ENCODE results near the gene MTNR1A. TPM values are rescaled to one million over a fixed set of nuclear protein-coding genes. Genes with fewer than 3 reads are reported as not detected.

Gene MTNR1A
- total RNA-seq, 2 experiments from 2014 or later = not detected

DNA sequence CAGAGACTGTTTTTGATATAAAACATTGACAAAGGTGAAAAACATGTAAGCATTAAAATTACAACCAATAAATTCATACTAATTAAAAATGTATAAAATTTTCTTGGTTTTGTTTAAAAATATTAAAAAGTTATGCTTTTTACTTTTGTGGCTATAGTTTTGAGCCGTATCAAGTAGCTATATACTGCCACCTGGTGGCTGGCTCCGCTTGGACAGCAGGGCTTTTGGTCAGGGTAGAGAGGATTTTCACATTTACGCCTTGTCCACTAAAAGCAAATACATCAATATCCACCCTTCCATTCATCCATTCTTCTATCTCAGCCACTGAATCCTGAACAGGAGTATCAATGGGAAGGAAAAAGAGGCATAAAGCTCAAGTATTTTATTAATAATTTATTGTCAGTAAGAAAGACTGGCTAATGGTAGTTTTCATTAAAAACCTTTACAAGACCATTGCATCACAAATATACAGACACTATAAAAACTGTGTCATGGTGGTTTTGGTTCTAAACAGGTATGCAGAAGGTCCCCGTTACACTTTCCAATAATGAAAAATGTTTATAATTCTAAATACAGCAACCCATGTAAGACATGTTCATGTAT is 32.1 kb upstream of the MTNR1A start:
- H3K9me3 Mint-ChIP-seq = peaks cover under 1% of the 10 kb centered on the region
- DNase-seq = peak; percentile 67
- H3K27ac Mint-ChIP-seq = no peak overlapping the region
- intact Hi-C loops (cut with micrococcal nuclease) = loop anchor here (1.0 kb wide), 2 partner anchors 290 to 519 kb away; no protein-coding TSS in a partner anchor
- ChIA-PET CTCF (interaction anchor here (0.8 to 2.3 kb wide), 18 partner anchors 10 to 550 kb away, joined by 3 to 26 read pairs (median 3); no protein-coding TSS in a partner anchor), POLR2A (no interaction called here)
- H3K36me3 Mint-ChIP-seq = no peaks in the 10 kb centered on the region
- peaks cover 2% of the 10 kb centered on the region for H3K27me3 Mint-ChIP-seq
- H3K4me1 Mint-ChIP-seq (ENCODE audit: low read depth) = no peaks in the 10 kb centered on the region
- no peak overlapping the region for H3K4me3 Mint-ChIP-seq

DNA sequence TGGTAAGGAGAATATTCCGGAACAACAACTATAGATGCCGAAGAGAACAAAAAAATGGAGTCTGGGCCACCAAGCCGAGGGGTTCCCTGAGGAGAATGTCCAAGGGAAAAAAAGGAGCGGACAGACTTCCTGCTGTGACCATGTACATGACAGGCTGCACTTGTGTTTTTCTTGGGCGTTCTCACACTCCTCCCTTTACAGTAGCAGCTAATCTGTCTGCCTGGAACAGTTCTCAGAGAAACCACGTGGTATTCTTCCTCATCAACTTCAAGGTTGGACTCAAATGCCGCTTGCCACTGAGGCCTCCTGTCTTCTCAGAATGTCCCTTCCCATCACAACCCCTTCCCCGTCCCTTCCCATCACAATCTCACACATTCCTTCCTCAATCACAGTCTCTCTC is 30.8 kb upstream of the MTNR1A start:
- Mint-ChIP-seq H3K4me3 (no peak overlapping the region), H3K27me3 (peaks cover 2% of the 10 kb centered on the region), H3K27ac (no peak overlapping the region), H3K4me1 (ENCODE audit: low read depth) (no peaks in the 10 kb centered on the region), H3K9me3 (peaks cover 6% of the 10 kb centered on the region), H3K36me3 (no peaks in the 10 kb centered on the region)
- intact Hi-C loops (cut with micrococcal nuclease) = no loop called here
- ChIA-PET CTCF (interaction anchor here (1.0 to 1.7 kb wide), 5 partner anchors 114 to 519 kb away, joined by 3 to 26 read pairs (median 5); no protein-coding TSS in a partner anchor), POLR2A (no interaction called here)
- no peak for DNase-seq

DNA sequence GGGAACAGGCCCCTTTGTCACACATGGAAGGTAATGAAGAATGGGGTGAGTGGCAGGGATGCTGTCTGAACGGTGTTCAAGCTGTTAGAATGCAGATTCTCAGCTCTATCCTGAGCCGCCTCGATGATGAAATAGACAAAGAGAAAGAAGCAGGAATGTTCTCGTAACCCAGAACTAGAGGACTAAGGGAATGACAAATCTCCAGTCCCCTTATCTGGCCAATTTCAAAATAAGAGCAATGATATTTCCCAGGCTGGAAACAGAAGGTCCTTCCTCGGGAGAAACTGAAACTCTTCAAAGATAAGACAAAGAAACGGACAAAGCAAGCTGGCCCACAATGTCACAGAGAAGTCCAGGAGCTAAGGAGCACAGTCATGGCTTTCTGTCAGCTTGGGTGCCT is 29.5 kb upstream of the MTNR1A start:
- ChIA-PET POLR2A (interaction anchor here (0.6 kb wide), 1 partner anchor 80 kb away, joined by 3 read pairs; no protein-coding TSS in a partner anchor), CTCF (no interaction called here)
- no peak overlapping the region for H3K4me3 Mint-ChIP-seq
- no peaks in the 10 kb centered on the region for H3K4me1 Mint-ChIP-seq (ENCODE audit: low read depth)
- no peak for DNase-seq
- peaks cover 2% of the 10 kb centered on the region for H3K27me3 Mint-ChIP-seq
- H3K9me3 Mint-ChIP-seq = peaks cover 6% of the 10 kb centered on the region
- H3K36me3 Mint-ChIP-seq = no peaks in the 10 kb centered on the region
- intact Hi-C loops (cut with micrococcal nuclease) = no loop called here
- no peak overlapping the region for H3K27ac Mint-ChIP-seq

DNA sequence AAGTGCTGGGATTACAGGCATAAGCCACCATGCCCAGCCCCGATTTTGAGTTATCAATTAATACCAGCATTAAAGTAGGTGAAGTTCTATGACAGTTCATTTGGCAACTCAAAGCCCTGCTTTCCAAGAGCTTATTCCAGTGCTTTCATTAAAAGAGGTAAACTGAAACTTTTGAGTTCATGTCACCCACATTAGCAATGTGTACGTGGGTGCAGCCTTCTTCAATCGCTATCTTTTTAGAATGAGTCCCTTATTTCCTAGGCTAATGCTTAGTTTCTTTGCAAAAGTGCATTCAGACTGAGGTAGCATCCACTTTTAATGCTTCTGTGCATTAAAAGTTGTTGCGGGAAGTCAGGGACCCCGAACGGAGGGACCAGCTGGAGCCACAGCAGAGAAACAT is 26.1 kb upstream of the MTNR1A start:
- POLR2A ChIA-PET = no interaction called here
- H3K27ac Mint-ChIP-seq = no peak overlapping the region
- no peaks in the 10 kb centered on the region for H3K4me1 Mint-ChIP-seq (ENCODE audit: low read depth)
- peaks cover 6% of the 10 kb centered on the region for H3K9me3 Mint-ChIP-seq
- no peaks in the 10 kb centered on the region for H3K27me3 Mint-ChIP-seq
- intact Hi-C loops (cut with micrococcal nuclease) = no loop called here
- CTCF ChIA-PET = no interaction called here
- H3K4me3 Mint-ChIP-seq = no peak overlapping the region
- DNase-seq = no peak
- no peaks in the 10 kb centered on the region for H3K36me3 Mint-ChIP-seq

DNA sequence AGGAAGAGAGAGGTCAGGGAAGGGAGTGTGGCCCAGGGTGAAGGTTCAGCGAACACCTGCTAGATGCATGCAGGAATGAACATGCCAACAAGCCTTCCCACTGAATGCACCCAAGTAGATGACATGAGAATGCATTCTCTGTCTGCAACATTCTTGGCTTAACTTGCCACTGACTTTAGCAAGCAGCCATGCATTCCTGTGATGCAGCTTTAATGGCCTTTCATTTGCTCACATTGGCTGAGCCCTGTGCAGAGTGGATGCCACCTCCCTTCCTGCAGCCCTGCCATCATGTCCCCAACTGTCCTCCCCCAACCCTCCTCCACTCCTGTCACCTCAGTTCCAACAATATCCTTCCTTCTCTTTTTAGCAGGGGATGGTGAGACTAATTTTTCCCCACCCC is 25.3 kb upstream of the MTNR1A start:
- no peaks in the 10 kb centered on the region for H3K27me3 Mint-ChIP-seq
- H3K4me1 Mint-ChIP-seq (ENCODE audit: low read depth) = no peaks in the 10 kb centered on the region
- no peak for DNase-seq
- H3K9me3 Mint-ChIP-seq = peaks cover 6% of the 10 kb centered on the region
- no peak overlapping the region for H3K4me3 Mint-ChIP-seq
- ChIA-PET CTCF (no interaction called here), POLR2A (no interaction called here)
- no peaks in the 10 kb centered on the region for H3K36me3 Mint-ChIP-seq
- no peak overlapping the region for H3K27ac Mint-ChIP-seq
- intact Hi-C loops (cut with micrococcal nuclease) = no loop called here

DNA sequence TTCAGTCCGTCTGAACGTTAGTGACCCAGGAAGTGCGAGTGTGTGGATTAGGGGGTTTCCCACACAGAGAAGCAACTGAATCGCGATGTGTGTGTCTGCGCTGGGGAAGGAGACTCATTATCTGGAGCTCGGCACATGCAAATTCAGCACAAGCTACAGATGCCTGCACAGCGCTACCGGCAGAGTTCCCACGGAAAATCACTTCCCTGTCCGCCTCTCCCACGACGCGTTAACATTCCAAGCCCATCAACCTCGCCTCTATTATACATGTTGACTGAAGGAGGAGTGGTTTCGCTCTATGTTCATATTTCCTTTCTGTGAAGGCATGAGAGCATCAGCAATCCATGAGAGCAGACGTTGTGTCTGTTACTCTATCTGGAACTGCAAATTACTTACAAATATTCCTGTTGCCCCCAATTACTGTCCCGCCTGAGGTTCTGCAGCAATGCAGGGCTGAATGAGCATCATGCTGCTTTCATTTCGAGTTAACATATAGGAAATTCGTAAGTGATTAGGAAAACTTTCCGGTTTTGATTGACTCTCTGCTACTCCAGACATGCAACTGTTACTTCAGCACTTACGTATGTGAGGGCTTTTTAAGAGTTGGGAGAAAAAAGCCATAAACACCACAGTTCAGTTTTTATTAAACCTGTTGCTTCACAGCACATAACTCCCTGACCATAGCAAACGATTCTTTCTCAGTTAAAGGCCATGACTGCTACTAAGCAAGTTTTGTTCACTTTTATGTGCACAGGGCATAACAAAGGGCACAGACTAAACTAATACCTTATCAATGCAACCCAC is 15.0 kb upstream of the MTNR1A start:
- Mint-ChIP-seq H3K4me1 (ENCODE audit: low read depth) (no peaks in the 10 kb centered on the region), H3K36me3 (no peaks in the 10 kb centered on the region), H3K27me3 (peaks cover 1% of the 10 kb centered on the region), H3K9me3 (no peaks in the 10 kb centered on the region), H3K27ac (no peak overlapping the region), H3K4me3 (no peak overlapping the region)
- CTCF ChIA-PET = no interaction called here
- intact Hi-C loops (cut with micrococcal nuclease) = no loop called here
- POLR2A ChIA-PET = no interaction called here
- DNase-seq = no peak

DNA sequence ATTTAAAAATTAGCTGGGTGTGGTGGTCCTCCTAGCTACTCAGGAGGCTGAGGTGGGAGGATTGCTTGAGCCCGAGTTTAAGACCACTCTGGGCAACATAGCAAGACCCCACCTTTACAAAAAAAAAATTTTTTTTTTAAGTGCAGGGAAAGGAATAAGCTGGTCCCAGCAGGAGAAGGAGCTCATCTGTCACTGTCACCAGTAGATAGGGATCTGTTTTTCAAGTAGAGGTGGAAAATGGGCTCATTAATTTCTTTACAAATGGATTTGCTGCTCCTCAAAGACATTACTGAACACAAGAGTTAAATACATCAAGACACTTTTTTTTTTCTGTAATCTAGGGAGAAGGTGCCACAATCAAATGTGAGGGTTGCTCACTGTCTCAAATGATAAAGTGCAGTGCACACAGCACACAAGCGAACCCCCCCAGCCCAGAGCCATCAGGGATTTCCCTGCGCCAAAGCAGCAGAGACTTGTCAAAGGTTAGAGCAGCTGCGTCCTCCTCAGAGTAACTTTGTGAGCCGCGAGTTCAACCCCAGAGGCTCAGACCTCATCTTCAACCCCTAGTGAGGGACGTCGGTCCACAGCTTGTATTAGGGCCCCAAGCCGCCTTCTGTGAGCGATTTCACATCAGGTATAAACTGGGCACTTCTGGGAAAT is 14.3 kb upstream of the MTNR1A start:
- H3K4me1 Mint-ChIP-seq (ENCODE audit: low read depth) = no peaks in the 10 kb centered on the region
- CTCF ChIA-PET = no interaction called here
- POLR2A ChIA-PET = no interaction called here
- no peaks in the 10 kb centered on the region for H3K9me3 Mint-ChIP-seq
- intact Hi-C loops (cut with micrococcal nuclease) = no loop called here
- H3K27ac Mint-ChIP-seq = no peak overlapping the region
- no peak for DNase-seq
- no peak overlapping the region for H3K4me3 Mint-ChIP-seq
- H3K27me3 Mint-ChIP-seq = no peaks in the 10 kb centered on the region
- no peaks in the 10 kb centered on the region for H3K36me3 Mint-ChIP-seq

DNA sequence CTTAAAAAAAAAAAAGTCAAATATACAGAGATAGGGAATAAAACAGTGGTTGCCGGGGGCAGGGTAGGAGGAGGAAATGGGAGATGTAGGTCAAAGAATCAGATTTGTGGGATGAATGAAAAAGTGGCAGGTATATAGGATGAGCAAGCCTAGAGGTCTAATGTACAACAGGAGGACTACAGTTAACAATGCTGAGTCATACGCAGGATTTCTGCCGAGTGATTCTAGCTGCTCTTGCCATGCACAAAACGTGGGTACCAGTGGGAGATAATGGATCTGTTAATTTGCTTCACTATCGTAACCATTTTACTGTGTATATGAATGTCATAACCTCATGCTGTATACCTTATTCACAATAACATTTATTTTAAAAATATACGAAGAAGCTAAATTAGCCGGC is 10.7 kb upstream of the MTNR1A start:
- Mint-ChIP-seq H3K27ac (no peak overlapping the region), H3K9me3 (no peaks in the 10 kb centered on the region), H3K4me3 (no peak overlapping the region), H3K4me1 (ENCODE audit: low read depth) (no peaks in the 10 kb centered on the region), H3K36me3 (no peaks in the 10 kb centered on the region), H3K27me3 (no peaks in the 10 kb centered on the region)
- CTCF ChIA-PET = no interaction called here
- intact Hi-C loops (cut with micrococcal nuclease) = no loop called here
- DNase-seq = no peak
- POLR2A ChIA-PET = no interaction called here

DNA sequence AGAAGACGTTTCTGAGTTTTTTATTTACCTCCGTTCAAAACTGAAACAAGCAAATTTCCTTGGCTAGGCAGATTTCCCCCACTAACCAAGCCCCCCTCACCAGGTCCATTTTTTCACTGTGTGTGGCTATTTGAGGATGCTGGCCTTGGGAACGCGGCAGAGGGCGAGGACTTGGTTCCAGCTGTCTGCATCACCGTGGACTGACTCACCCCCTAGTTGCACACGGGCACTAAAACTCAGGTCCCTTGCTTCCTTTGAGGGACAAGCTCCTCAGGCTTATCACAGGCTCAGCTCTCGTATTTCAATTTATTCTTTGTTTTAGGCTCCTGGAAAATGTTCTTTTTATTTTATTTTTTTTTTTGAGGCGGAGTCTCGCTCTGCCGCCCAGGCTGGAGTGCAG is 8.4 kb upstream of the MTNR1A start:
- no peaks in the 10 kb centered on the region for H3K9me3 Mint-ChIP-seq
- ChIA-PET CTCF (no interaction called here), POLR2A (no interaction called here)
- no peak overlapping the region for H3K27ac Mint-ChIP-seq
- H3K36me3 Mint-ChIP-seq = no peaks in the 10 kb centered on the region
- no peak overlapping the region for H3K4me3 Mint-ChIP-seq
- no peaks in the 10 kb centered on the region for H3K4me1 Mint-ChIP-seq (ENCODE audit: low read depth)
- intact Hi-C loops (cut with micrococcal nuclease) = no loop called here
- DNase-seq = no peak
- H3K27me3 Mint-ChIP-seq = no peaks in the 10 kb centered on the region

DNA sequence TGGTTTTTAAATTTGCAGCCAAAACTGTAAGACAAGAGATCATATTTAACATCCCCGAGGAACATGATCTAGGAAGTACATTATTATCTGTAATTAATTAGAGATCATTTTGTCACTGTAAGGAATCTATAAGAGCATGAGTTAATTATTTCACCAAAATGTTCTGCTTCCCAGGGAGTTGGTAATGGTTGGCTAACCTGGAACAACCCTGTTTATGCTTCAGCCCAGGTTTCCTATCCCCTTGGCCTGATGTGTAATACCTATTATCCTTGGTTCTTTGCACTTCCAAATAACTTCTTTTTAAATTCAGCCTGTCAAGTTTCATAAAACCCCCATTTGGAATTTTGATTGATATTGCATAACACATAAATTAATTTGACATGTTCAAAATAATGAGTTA is 6.4 kb upstream of the MTNR1A start:
- Mint-ChIP-seq H3K9me3 (no peaks in the 10 kb centered on the region), H3K27me3 (no peaks in the 10 kb centered on the region), H3K4me1 (ENCODE audit: low read depth) (no peaks in the 10 kb centered on the region), H3K36me3 (no peaks in the 10 kb centered on the region), H3K4me3 (no peak overlapping the region), H3K27ac (no peak overlapping the region)
- intact Hi-C loops (cut with micrococcal nuclease) = no loop called here
- CTCF ChIA-PET = no interaction called here
- no peak for DNase-seq
- POLR2A ChIA-PET = no interaction called here

DNA sequence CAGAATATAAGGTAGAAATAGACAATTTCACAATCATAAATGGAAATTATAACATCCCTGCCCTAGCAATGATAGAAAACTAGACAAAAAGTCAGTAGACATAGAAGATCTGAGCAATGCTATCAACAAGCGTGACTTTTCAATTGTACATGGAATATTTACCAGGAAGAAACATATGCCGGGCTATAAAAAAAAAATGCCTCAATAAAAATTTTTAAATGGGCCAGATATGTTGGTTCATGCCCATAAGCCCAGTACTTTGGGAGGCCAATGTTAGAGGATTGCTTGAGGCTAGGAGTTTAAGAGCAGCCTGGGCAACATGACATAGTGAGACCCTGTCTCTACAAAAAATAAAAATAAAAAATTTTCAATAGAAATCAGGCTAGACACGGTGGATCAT is 5.3 kb upstream of the MTNR1A start:
- H3K4me1 Mint-ChIP-seq (ENCODE audit: low read depth) = no peaks in the 10 kb centered on the region
- intact Hi-C loops (cut with micrococcal nuclease) = no loop called here
- H3K27ac Mint-ChIP-seq = no peak overlapping the region
- CTCF ChIA-PET = no interaction called here
- H3K36me3 Mint-ChIP-seq = no peaks in the 10 kb centered on the region
- H3K4me3 Mint-ChIP-seq = no peak overlapping the region
- POLR2A ChIA-PET = no interaction called here
- no peak for DNase-seq
- H3K27me3 Mint-ChIP-seq = peaks cover 5% of the 10 kb centered on the region
- no peaks in the 10 kb centered on the region for H3K9me3 Mint-ChIP-seq

DNA sequence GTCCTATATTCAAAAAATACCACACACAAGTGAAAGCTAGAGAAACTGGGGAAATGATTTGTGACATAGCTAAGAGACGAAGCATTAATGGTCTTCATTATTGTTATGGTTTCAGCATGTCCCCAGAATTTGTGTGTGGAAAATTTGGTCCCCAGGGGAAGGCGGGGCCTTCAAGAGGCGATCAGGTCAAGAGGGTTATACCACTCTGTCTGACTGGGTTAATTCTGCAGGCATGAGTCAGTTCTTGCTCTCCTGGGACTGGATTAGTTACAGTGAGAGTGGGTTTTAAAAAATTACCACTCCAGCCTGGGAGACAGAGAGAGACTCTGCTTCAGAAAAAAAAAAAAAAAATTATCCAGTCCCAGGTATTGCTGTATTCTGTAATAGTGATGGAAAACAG is 2.1 kb upstream of the MTNR1A start:
- no peak for DNase-seq
- Mint-ChIP-seq H3K27me3 (peaks cover 18% of the 10 kb centered on the region), H3K27ac (no peak overlapping the region), H3K9me3 (no peaks in the 10 kb centered on the region), H3K4me1 (ENCODE audit: low read depth) (no peaks in the 10 kb centered on the region), H3K36me3 (no peaks in the 10 kb centered on the region), H3K4me3 (no peak overlapping the region)
- CTCF ChIA-PET = no interaction called here
- POLR2A ChIA-PET = no interaction called here
- intact Hi-C loops (cut with micrococcal nuclease) = no loop called here

DNA sequence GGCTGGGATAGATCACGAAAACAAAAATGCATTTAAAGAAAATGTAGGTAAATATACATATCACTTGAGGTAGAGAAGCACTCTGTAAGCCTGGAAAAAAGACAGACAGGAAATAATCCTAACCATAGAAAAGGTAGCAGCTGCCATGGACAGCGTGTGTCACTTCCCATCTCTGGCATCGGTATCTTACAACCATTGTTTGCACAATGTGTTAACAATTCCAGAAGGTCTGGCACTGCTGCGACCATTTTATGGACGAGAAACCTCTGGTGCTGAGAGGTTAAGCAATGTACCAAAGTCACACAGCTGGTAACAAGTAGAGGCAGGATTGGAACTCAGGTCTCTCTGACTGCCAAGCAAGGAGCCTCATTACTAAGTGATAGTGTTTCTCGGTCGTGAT is 1.7 kb upstream of the MTNR1A start:
- DNase-seq = no peak
- H3K27ac Mint-ChIP-seq = no peak overlapping the region
- no peaks in the 10 kb centered on the region for H3K36me3 Mint-ChIP-seq
- intact Hi-C loops (cut with micrococcal nuclease) = no loop called here
- ChIA-PET POLR2A (no interaction called here), CTCF (no interaction called here)
- no peaks in the 10 kb centered on the region for H3K4me1 Mint-ChIP-seq (ENCODE audit: low read depth)
- H3K4me3 Mint-ChIP-seq = no peak overlapping the region
- no peaks in the 10 kb centered on the region for H3K9me3 Mint-ChIP-seq
- peaks cover 19% of the 10 kb centered on the region for H3K27me3 Mint-ChIP-seq

Data from activated CD4-positive, alpha-beta memory T cell treated with anti-CD3 and anti-CD28 coated beads for 36 hours (primary cell).